Stimulated activated CD8-positive, alpha-beta memory T cell treated with anti-CD3 and anti-CD28 coated beads, Interleukin-7, amount 100 ng/mL, for 1 hour (primary cell): ENCODE results near the gene GRIN2A.

Experiments used
- DNase-seq, 2 donors: peaks; one replicate each; pipeline ENCODE4 v3.0.0-alpha.2; 2020; ENCODE audit warnings: low read depth in 2 of 2

GRIN2A gene

GRCh38 chr16:10182222-10183053 is at the start of gene GRIN2A:
TSS of gene GRIN2A (minus strand) at chr16:10182428. CDS start at chr16:10180411, 2,017 bp downstream.
- DNase-seq: no peak

GRCh38 chr16:10231563-10231962 is 49.3 kb upstream of the GRIN2A start:
- DNase-seq: no peak

DNA sequence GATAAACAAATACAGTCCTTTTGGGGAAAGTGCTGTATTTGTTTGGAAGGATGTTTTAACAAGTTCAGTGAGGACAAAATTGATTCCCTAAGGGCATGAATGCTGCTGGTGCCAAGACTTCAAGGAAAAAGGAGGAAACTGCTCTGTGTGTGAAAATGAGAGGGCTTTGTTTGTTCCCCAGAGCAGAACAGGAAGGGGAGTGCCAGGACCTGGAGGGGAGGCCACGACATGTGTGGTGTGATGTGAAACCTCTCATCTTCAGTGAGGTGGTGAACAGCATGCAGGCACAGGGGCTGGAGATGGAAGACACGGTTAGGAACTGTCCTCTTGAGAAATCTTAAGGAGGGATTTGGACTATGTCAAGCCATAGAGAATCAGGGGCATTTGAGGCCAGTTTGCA is 46.6 kb upstream of the GRIN2A start:
- no peak for DNase-seq

- no peak for DNase-seq
These were observed 44.7 kb upstream of the GRIN2A start for GRCh38 chr16:10226987-10227306.

DNA sequence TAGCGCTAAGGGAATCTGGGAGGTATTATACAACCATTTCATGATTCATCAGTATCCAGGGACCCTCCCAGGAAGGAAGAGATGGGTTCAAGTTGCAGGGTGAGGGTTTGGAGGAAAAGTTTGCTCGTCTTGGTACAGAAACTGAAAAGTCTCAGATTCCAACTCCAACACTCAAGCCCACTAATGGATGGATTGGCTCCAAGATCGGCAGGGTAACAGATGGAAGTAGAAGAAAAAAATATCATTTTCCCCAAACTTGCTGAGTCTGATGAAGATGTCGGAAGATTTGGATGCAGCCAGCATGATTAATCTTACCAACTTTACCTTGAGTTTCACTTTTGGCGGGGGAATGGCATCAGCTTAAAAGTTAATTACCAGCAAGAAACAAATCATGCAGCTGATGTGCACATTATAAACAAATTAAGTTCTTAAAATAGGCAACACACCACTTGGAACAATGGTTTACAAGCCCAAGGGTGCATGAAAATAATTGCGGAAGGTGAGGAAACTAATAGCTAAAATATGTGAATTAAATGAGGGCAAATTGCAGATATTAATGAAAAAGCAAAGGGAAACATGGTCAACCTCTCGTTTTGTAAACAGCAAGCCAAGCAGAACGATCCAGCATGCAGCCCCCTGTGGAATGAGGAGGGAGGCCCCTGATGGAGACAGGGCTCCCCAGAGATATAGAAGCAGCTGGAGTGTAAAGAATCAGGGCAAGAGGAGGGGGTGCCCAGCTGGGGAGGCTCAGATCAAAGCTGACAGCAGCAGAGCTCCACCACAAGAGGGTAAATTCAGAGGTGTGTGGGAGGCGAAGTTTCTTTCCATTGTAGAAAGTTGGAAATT is 44.1 kb upstream of the GRIN2A start:
- no peak for DNase-seq

DNA sequence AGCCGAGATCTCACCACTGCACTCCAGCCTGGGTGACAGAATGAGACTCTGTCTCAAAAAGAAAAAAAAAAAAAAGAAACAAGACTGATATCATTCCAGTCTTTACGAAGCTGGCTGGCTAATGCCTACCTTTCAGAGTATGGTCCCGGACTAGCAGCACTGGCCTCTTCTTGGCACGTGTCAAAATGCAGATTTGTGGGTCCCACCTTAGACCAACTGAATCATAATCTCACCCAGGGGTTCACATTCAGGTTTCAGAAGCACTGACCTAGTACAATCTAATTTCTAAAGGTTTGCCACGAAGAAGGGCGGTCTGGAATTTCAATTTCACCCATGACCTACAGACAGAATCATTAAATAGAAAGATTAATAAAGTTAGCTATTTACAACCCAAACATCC is 43.4 kb upstream of the GRIN2A start:
- DNase-seq: no peak

DNA sequence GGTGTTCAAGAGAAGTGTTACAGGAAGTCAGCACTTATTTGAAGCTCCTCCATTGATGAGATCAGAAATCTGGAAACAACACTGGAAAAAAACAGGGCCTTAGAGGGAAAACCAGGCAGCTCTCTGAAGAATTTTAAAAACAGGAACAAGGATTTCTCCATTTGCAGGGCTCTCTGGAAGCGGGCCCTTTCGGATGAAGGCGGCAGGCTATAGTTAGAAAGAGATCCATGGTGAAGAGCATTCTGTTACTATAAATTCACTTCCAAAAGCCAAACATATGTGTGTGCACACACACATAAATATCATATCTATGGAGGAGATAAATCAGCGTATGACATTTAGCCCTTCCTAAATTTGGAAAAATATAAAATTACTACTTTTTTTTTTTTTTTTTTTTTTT is 42.6 kb upstream of the GRIN2A start:
- no peak for DNase-seq

DNA sequence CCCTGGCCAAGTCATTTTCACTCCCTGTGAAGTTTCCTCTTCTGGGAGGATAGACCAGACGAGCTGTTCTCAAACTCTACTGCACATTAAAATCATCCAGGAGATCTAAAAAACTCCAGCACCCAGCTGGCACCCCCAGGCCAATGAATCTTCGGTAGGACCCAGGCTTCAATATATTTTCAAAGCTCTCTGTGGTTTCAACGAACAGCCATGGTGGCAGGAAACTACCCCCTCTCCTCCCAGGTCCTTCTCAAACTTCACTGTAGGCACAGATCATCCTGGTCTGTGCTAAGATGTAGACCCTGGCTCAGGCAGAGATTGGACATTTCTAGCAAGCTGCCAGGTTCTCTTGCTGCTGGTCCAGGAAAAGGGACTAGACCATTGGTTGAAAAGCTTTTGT is 38.7 kb upstream of the GRIN2A start:
- no peak for DNase-seq

DNA sequence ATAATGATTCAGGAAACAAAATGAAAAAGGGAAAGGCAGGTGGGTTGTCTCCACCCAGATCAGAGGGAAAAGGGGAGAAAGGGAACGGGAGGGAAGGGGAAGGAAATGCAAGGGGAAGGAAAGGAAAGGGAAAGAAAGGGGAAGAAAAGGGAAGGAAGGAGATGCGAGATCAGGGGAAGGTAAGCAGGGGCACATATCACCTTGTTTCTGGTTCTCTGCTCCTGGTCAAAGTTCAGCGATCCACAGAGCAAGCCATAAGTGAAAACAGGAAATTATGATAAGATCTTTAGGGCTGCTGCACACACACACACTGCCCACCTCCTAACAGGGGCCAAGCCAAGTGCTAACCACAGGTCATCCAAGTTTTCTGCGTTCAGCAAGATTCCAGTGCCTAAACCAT is 37.5 kb upstream of the GRIN2A start:
- DNase-seq: no peak

DNA sequence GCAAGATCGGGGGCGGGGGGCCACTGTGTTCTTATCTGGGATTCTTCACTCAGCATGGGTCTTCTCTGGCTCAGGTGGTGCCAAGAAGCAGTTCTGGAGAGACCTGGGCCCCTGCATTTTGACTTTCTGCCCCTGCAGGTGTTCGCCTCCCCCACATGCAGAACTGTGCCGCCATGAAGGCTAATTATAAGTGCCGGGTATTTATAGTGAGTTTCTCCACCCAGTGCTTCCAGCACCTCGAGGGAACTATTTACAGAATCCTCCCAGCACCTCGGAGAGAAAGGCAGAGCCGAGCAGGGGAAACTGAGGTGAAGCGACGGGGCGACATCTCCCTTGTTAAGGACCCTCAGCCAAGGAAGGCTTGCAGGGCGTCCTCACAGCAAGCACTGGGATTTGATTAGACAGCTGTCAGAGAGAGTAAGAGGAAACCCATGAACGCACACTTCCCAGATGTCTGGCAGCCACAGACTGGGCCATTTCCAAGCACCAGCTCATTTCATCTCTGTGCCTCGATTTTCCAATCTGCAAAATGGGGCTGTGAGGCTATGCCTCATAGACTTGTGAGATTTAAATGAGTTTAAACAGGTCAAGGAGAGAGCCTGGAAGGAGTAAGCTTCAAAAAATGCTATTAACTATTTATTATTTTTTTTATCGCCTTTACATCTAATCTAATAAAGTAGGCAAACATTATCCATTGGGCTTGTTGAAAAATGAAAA is 36.4 kb upstream of the GRIN2A start:
- no peak for DNase-seq

GRCh38 chr16:10213748-10214147 is 31.5 kb upstream of the GRIN2A start:
- no peak for DNase-seq

GRCh38 chr16:10210944-10211343 is 28.7 kb upstream of the GRIN2A start:
- DNase-seq: no peak

- no peak for DNase-seq
These were observed 24.6 kb upstream of the GRIN2A start for GRCh38 chr16:10206865-10207264.

DNA sequence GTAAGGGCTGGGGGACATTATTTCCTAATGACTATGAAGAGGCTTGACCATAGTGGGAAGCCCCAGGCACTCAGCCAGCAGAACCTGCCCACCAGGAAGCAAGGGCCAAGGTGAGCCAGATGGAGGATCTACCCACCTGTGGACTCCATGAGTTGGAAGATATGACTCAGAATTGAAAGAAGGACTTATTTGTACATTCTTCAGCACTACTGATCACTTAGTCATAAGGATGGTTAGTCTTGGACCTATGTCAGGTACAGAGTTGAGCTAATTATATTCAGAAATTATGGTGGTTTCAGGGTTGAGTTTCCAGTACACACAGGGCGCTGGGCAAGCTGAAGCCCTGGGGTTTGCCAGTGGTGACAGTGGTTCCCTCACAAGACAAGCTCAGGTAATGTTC is 24.0 kb upstream of the GRIN2A start:
- no peak for DNase-seq

DNA sequence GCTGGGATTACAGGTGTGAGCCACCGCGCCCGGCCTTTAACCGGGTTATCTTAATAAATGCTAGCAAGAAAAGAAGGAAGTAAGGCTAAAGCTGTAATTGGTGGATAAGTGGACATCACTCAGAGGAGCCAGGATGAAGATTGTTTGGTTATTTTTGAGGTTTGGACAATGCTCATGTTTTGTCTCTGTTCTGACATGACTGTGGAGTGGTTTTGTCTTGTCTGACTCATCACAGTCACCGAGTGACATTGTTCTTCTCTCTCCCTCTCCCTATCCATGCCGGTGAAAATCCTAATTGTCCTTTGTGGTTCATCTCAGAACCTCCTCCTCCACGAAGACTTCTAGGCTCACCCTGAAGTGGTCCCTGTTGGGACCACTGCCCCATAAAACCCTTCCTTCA is 23.5 kb upstream of the GRIN2A start:
- DNase-seq: no peak

GRCh38 chr16:10202649-10203048 is 20.4 kb upstream of the GRIN2A start:
- no peak for DNase-seq

DNA sequence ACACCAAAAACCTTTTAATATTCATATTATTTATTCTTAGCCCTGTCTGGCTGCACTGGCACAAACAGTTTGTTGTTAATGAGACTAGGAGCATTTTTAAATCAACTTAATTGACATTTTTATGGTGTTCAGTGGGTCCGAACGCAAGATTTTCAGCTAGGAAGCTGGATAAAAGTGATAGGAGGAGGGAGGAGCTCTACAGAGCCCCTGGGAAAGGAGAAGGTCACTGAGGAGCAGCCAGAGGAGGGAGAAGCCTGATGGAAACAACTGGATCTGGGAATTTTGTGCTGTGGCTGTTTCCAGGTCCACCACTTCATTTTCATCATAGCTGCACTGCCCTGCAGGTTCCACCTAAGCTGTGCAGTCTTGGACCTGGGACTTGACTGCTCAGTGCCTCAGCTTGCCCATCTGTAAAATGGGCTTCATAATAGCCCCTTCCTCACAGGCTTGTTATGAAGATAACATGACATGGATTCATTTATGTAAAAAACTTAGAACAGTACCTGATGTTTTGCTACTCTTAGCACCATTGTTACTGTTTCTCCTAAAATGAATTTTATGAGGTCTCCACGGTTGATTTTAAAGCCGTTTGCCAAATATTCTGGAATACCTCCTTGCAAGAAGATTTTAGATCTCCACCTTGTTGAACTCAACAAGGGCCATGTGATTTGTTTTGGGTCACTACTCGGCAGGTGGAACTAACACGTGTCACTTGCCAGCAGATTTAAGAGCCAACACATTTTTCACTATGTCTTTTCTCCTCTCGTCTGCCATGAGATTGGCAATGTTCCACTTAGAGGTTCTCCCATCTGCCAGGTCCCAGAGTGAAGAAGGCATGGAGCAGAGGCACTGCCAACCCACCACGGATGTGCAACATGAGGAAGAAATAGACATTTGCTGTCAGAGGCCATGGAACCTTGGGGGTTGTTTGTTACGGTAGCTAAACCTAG is 18.7 kb upstream of the GRIN2A start:
- no peak for DNase-seq

DNA sequence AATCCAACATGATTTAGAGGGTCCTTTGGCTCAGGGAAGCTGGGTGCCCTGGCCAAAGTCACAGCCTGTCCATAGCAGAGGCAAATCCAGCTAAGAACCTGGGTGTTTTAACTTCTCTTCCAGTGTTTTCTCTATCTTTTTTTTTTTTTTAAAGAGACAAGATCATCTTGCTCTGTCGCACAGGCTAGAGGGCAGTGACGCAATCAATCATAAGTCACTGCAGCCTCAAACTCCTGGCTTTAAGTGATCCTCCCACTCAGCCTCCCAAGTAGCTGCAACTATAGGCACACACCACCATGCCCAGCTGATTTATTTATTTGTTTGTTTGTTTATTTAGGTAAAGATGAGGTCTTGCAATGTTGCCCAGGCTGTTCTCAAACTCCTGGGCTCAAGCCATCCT is 14.8 kb upstream of the GRIN2A start:
- DNase-seq: no peak

DNA sequence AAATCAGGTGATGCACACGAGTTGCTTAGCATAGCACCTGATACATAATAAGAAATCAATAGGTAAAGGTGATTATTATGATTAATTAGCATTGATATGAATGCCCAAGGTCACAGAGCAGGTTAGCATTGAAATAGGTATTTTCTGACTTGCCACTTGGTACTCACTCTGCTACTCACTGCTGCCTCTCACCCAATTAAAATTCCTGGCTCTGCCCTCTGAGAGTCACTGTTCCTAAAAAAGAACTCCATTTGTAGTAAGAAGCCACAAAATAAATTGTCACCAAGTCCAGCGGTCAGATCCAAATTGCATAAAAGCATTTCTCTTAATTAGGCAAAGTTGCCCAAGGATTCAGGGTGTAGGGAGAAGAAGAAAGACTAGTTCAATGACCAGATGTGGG is 8.9 kb upstream of the GRIN2A start:
- DNase-seq: no peak

DNA sequence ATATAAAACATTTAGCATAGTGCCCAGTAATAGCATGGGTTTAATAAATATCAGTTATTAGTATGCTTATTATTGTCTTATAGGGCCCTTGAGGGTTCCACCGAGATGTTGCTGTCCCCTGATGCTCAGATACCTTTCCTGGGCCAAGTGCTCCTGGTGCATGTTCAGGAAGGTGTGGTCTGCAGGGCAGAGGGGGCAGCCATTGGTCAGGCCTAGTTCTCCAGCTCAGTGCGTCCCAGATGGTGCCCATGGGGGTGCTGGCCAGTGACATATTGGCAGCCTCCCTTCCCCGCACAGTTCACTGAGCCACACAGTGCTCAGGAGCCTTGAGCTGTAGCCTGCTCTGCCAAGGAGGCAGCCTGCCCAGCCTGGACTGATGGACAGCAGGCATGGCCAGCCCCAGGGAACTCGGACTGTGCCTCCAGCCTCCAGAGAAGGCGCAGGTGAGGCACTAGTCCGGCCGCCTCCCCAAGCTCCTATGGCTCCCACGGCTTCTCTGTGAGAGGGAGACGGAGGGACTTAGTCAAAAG is 7.7 kb upstream of the GRIN2A start:
- DNase-seq: no peak

DNA sequence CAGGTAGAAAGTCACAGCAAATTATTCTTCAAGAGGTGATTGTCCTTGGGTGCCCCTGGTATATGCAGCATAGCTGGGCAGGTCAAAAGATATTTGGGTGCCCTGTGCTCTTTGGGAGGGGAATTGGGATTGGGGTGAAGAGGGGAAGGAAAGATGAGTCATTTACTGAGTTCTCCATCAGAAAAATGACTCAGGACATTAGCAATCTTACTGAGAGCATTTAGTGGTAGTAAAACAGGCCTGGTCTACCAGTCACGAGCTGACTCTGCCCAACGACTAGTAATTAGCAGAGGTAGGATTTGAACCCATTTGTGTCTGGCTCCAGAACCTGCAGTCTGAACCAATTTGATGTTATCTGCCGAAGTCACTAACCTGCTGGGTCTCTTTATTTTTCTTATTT is 6.0 kb upstream of the GRIN2A start:
- no peak for DNase-seq
